ENCODE results near the gene LRPAP1. TPM values are rescaled to one million over a fixed set of nuclear protein-coding genes. Genes with fewer than 3 reads are reported as not detected.

The LRPAP1 gene
- total RNA-seq, 1 donor from 2014 or later: 76.1 TPM

- Mint-ChIP-seq H3K36me3 (ENCODE audit: low read depth) (no peaks in the 10 kb centered on the region), H3K9me3 (no peaks in the 10 kb centered on the region), H3K4me1 (no peaks in the 10 kb centered on the region), H3K27me3 (peaks cover 16% of the 10 kb centered on the region), H3K27ac (no peak overlapping the region), H3K4me3 (no peak overlapping the region)
- no peak for DNase-seq
- intact Hi-C loops (cut with micrococcal nuclease): no loop called here
Measured at GRCh38 chr4:3492741-3493719, 39.2 kb downstream of the LRPAP1 start.

GRCh38 chr4:3491681-3492405 is 40.4 kb downstream of the LRPAP1 start:
- Mint-ChIP-seq H3K4me3 (no peak overlapping the region), H3K4me1 (no peaks in the 10 kb centered on the region), H3K36me3 (ENCODE audit: low read depth) (no peaks in the 10 kb centered on the region), H3K27ac (no peak overlapping the region), H3K27me3 (peaks cover 16% of the 10 kb centered on the region), H3K9me3 (no peaks in the 10 kb centered on the region)
- DNase-seq: no peak
- intact Hi-C loops (cut with micrococcal nuclease): no loop called here

- Mint-ChIP-seq H3K4me3 (no peak overlapping the region), H3K4me1 (no peaks in the 10 kb centered on the region), H3K36me3 (ENCODE audit: low read depth) (no peaks in the 10 kb centered on the region), H3K27me3 (peaks cover 21% of the 10 kb centered on the region), H3K27ac (no peak overlapping the region), H3K9me3 (no peaks in the 10 kb centered on the region)
- intact Hi-C loops (cut with micrococcal nuclease): no loop called here
- no peak for DNase-seq
Measured at GRCh38 chr4:3489451-3489962, 42.7 kb downstream of the LRPAP1 start.

DNA sequence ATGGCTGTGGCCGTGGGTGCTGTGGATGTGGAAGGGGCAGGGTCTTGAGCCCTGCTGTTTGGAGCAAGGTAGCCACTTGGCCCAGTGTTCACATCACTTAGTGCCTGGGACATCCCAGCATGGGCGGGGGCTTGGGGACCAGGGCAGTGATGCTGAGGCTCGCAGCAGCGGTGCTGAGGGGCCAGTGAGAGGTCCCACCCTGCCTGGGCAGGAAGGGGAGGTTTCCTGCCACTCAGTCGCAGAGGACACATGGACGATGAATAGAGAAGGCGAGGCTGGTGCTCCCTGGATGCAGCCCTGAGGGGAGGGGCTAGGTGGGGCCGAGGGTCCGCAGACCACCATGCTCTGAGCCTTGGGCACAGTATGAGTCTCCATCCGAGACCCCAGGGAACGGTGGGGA is 43.4 kb downstream of the LRPAP1 start:
- Mint-ChIP-seq H3K27ac (no peak overlapping the region), H3K4me1 (no peaks in the 10 kb centered on the region), H3K4me3 (no peak overlapping the region), H3K27me3 (peaks cover 21% of the 10 kb centered on the region), H3K9me3 (no peaks in the 10 kb centered on the region), H3K36me3 (ENCODE audit: low read depth) (no peaks in the 10 kb centered on the region)
- DNase-seq: no peak
- intact Hi-C loops (cut with micrococcal nuclease): no loop called here

DNA sequence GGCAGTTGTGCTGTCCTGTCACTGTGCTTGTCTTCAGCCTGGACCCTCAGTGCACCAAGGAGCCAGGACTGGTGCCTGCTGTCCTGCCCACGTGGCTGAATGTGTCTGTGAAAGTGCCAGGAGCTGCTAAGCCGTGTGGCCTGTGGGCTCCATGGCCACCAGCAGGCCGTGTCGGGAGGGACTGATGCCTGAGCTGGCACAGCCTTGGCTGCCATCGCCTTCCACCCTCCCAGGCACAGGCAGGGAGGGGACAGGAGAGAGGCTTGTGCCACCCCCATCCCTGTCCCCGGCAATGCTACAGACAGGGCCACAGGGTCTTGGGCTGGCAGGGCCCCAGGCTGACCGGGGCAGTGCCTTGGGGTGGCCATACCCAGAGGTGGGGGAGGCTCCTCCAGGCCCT is 44.4 kb downstream of the LRPAP1 start:
- no peak overlapping the region for H3K27ac Mint-ChIP-seq
- no peaks in the 10 kb centered on the region for H3K36me3 Mint-ChIP-seq (ENCODE audit: low read depth)
- DNase-seq: no peak
- peaks cover 21% of the 10 kb centered on the region for H3K27me3 Mint-ChIP-seq
- intact Hi-C loops (cut with micrococcal nuclease): no loop called here
- no peak overlapping the region for H3K4me3 Mint-ChIP-seq
- no peaks in the 10 kb centered on the region for H3K4me1 Mint-ChIP-seq
- no peaks in the 10 kb centered on the region for H3K9me3 Mint-ChIP-seq

- Mint-ChIP-seq H3K4me3 (no peak overlapping the region), H3K36me3 (ENCODE audit: low read depth) (no peaks in the 10 kb centered on the region), H3K27me3 (peaks cover 21% of the 10 kb centered on the region), H3K4me1 (no peaks in the 10 kb centered on the region), H3K27ac (no peak overlapping the region), H3K9me3 (no peaks in the 10 kb centered on the region)
- DNase-seq: no peak
- intact Hi-C loops (cut with micrococcal nuclease): no loop called here
Measured at GRCh38 chr4:3486541-3487540, 45.4 kb downstream of the LRPAP1 start.

- no peak overlapping the region for H3K27ac Mint-ChIP-seq
- intact Hi-C loops (cut with micrococcal nuclease): no loop called here
- H3K9me3 Mint-ChIP-seq: no peaks in the 10 kb centered on the region
Measured at GRCh38 chr4:3485886-3486540, 46.2 kb downstream of the LRPAP1 start.

DNA sequence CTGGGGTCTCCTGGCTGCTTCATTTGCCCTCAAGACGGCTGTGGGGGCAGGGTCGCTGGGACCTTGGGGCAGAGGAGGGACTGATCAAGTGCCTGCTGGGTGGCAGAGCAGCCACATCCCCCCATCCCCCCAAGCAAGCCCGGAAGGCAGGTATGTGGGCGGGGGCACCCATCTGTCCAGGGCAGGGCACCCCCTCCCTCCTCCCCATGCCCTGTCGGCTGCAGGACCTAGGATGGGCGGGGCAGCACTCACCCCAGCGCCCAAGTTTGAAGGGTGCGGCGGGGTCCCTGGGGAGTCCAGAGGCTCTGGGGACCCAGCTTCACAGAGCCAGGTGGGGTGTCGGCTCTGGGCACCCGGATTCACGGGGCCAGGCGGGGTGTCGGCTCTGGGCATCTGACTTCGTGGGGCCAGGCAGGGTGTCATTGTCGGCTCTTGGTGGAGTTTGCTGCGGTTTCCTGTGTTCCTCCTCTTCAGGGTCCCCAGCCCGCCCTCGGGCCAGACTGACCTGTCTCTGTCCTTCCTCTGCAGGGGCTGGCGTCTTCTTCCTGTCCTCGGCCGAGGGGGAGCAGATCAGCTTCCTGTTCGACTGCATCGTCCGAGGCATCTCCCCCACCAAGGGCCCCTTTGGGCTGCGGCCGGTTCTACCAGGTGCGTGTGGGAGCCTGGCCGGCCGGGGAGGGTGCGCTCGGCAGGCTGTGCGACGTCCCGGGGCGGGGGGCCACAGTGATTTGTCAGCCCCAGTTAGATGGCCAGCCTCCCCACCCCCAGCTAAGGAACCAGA is 47.0 kb downstream of the LRPAP1 start:
- no peak for DNase-seq

More at GRCh38 chr4:3485886-3486540, 46.2 kb downstream of the LRPAP1 start:
- H3K27me3 Mint-ChIP-seq: peaks cover 24% of the 10 kb centered on the region
- no peak for DNase-seq
- no peak overlapping the region for H3K4me3 Mint-ChIP-seq
- no peaks in the 10 kb centered on the region for H3K4me1 Mint-ChIP-seq
- H3K36me3 Mint-ChIP-seq (ENCODE audit: low read depth): no peaks in the 10 kb centered on the region

GRCh38 chr4:3484057-3484973 is 47.9 kb downstream of the LRPAP1 start:
- Mint-ChIP-seq H3K27ac (no peak overlapping the region), H3K9me3 (no peaks in the 10 kb centered on the region), H3K36me3 (ENCODE audit: low read depth) (no peaks in the 10 kb centered on the region), H3K4me1 (no peaks in the 10 kb centered on the region), H3K4me3 (no peak overlapping the region), H3K27me3 (peaks cover 23% of the 10 kb centered on the region)
- intact Hi-C loops (cut with micrococcal nuclease): no loop called here
- DNase-seq: no peak

More for the DNA sequence above, 47.0 kb downstream of the LRPAP1 start:
- H3K27me3 Mint-ChIP-seq: peaks cover 25% of the 10 kb centered on the region
- intact Hi-C loops (cut with micrococcal nuclease): no loop called here
- no peaks in the 10 kb centered on the region for H3K4me1 Mint-ChIP-seq
- no peak overlapping the region for H3K4me3 Mint-ChIP-seq
- H3K27ac Mint-ChIP-seq: no peak overlapping the region
- no peaks in the 10 kb centered on the region for H3K36me3 Mint-ChIP-seq (ENCODE audit: low read depth)
- no peaks in the 10 kb centered on the region for H3K9me3 Mint-ChIP-seq

DNA sequence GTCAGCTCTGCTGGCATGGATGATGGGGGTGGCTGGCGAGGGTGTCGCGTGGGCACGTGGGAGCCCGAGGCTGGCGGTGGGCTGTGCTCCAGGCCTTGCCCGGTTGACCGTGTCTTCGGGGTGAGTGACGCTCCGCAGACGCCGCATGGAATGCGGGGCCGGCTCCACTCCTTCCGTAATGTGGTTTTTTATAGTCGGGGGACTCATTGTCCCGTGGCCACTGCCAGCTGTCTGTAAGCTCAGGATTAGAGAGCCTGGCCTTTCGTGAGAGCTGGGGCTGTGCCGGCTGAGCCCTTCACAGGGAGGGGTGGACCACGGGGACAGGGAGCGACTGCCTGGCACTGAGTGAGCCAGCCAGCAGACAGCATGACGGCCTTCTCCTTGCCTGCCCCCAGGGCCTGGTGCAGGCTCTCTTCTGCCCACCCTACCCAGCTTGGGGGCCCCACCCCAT is 48.7 kb downstream of the LRPAP1 start:
- H3K4me1 Mint-ChIP-seq: no peaks in the 10 kb centered on the region
- intact Hi-C loops (cut with micrococcal nuclease): no loop called here
- no peak for DNase-seq
- peaks cover 17% of the 10 kb centered on the region for H3K27me3 Mint-ChIP-seq
- no peak overlapping the region for H3K4me3 Mint-ChIP-seq
- H3K27ac Mint-ChIP-seq: no peak overlapping the region
- no peaks in the 10 kb centered on the region for H3K9me3 Mint-ChIP-seq
- H3K36me3 Mint-ChIP-seq (ENCODE audit: low read depth): no peaks in the 10 kb centered on the region

DNA sequence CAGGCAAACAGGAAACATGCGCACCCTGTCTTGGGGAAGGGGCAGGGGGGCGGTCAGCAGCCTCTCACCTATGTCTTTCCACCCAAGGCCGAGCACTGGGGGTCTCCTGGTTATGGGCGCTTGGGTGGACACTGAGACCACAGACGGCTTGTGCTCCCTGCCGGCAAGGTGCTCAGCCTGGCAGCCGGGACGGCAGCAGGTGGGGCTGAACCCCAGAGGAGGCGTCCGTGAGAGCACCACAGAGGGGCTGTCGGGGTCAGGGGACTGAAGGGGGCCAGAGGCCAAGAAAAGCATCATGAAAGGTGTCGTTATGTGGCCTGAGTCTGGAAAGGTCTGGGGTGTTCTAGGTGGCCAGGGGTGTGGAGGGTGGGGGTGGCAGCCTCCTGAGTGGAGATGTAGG is 49.5 kb downstream of the LRPAP1 start:
- Mint-ChIP-seq H3K36me3 (ENCODE audit: low read depth) (no peaks in the 10 kb centered on the region), H3K27ac (no peak overlapping the region), H3K4me1 (no peaks in the 10 kb centered on the region), H3K27me3 (peaks cover 17% of the 10 kb centered on the region), H3K9me3 (no peaks in the 10 kb centered on the region), H3K4me3 (no peak overlapping the region)
- no peak for DNase-seq
- intact Hi-C loops (cut with micrococcal nuclease): no loop called here
